Vagina (tissue), 2 donors: ENCODE measurements around the gene N4BP3.

ENCODE experiments used
- POLR2A ChIP-seq, 2 donors: fragments of 450-650 bp; IDR thresholded peaks; one replicate each; pipeline ENCODE4 v1.6.1; 2017; ENCODE audit warnings: antibody characterized with exemption in 2 of 2, mild to moderate bottlenecking in 2 of 2, moderate library complexity in 2 of 2
- TF ChIP-seq, protein P1 (sequence below), 3 experiments: fragments of 450-650 bp in 2 of 3; fragments of 200-600 bp in 1 of 3; sonication (generic) in 1 of 3; IDR thresholded peaks; one replicate each; pipeline ENCODE4 v1.5.1; 2017 to 2019; ENCODE audit warnings: antibody characterized with exemption in 3 of 3, mild to moderate bottlenecking in 2 of 3, moderate library complexity in 2 of 3

DNA sequence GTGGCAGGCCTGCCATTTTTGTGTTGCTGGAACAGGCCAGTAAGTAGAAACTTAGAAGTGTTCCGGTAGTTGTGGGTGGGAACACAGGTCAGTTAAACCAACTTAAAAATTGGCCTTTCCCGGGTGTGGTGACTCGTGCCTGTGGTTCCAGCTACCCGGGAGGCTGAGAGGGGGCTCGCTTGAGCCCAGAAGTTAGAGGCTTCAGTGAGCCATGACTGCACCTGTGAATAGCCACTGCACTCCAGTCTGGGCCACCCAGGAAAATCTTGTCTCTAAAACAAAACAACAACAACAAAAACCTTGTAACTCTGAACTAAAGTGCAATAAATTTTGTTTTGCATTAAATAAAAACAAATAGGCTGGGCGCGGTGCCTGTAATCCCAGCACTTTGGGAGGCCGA, 41.7 kb downstream of the N4BP3 start:
- no peak for TF ChIP-seq POLR2A (IDR thresholded peaks at IDR 0.05)
- TF ChIP-seq, protein P1, sequence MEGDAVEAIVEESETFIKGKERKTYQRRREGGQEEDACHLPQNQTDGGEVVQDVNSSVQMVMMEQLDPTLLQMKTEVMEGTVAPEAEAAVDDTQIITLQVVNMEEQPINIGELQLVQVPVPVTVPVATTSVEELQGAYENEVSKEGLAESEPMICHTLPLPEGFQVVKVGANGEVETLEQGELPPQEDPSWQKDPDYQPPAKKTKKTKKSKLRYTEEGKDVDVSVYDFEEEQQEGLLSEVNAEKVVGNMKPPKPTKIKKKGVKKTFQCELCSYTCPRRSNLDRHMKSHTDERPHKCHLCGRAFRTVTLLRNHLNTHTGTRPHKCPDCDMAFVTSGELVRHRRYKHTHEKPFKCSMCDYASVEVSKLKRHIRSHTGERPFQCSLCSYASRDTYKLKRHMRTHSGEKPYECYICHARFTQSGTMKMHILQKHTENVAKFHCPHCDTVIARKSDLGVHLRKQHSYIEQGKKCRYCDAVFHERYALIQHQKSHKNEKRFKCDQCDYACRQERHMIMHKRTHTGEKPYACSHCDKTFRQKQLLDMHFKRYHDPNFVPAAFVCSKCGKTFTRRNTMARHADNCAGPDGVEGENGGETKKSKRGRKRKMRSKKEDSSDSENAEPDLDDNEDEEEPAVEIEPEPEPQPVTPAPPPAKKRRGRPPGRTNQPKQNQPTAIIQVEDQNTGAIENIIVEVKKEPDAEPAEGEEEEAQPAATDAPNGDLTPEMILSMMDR (IDR thresholded peaks at IDR 0.05) = no peak
